MM.1S (cell line): ENCODE measurements around the gene ANGPT4.

Experiments used
- EZH2 ChIP-seq: fragments of 300-600 bp; sonication (generic); optimal IDR thresholded peaks from 2 replicates; pipeline ENCODE3; 2017; ENCODE audit warnings: low read depth, mild to moderate bottlenecking, antibody characterized with exemption, low read length, mixed read lengths
- TF ChIP-seq, protein P1 (sequence below): fragments of 300-600 bp; sonication (generic); IDR thresholded peaks from 2 replicates; pipeline ENCODE4 v1.5.1; 2016; ENCODE audit warnings: antibody characterized with exemption, low read length, mixed read lengths

DNA sequence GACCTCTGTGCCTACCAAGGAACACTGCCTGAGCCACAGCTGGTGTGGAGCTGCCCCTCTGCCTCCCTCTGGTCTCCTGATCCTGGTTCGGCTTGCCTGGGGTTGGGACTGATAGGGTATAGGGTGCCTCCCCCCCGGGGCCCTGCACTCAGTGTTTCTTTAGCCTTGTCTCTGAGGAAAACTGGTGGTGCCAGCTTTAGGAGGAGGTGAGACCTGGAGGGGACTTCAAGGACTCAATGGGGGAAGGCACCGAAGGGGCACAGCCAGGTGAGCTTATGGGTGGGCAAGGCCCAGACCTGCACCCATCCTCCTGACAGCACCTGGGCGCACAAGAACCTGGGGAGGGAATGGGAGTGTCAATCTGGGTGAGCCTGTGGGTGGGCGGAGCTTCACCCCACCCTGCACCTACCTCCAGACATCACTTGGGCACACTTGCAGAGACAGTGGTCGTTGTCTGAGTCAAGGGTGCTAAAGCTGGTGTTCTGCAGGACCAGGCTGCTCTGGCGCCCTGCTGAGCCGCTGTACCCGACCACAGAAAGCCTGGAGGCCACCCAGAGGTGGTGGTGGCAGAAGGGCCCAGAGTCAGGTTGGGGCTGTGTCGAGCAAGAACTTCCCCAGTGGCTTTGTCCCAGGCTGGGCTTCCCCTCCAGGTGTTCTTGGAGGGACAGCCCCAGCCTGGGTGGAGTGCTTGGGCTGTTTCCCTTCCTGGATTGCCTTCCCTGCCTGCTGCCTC lies 42.1 kb downstream of the ANGPT4 start:
- no peak for TF ChIP-seq EZH2
- TF ChIP-seq, protein P1, sequence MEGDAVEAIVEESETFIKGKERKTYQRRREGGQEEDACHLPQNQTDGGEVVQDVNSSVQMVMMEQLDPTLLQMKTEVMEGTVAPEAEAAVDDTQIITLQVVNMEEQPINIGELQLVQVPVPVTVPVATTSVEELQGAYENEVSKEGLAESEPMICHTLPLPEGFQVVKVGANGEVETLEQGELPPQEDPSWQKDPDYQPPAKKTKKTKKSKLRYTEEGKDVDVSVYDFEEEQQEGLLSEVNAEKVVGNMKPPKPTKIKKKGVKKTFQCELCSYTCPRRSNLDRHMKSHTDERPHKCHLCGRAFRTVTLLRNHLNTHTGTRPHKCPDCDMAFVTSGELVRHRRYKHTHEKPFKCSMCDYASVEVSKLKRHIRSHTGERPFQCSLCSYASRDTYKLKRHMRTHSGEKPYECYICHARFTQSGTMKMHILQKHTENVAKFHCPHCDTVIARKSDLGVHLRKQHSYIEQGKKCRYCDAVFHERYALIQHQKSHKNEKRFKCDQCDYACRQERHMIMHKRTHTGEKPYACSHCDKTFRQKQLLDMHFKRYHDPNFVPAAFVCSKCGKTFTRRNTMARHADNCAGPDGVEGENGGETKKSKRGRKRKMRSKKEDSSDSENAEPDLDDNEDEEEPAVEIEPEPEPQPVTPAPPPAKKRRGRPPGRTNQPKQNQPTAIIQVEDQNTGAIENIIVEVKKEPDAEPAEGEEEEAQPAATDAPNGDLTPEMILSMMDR: no peak
